Measurements from ENCODE around the gene CCDC192. TPM values are rescaled to one million over a fixed set of nuclear protein-coding genes. Genes with fewer than 3 reads are reported as not detected.
"Not testable (repeated sequence)": the region's sequence is repeated elsewhere in the genome, so short reads cannot be mapped to it uniquely, and the experiment has no call there.

CCDC192 gene
- total RNA-seq, 1 donor from 2014 or later = not detected

- ChIA-PET POLR2A (no interaction called here), CTCF (no interaction called here)
- no peak overlapping the region for H3K4me3 Mint-ChIP-seq
- H3K9me3 Mint-ChIP-seq = no peaks in the 10 kb centered on the region
- DNase-seq (no peak), ATAC-seq (ENCODE audit: low read depth) (no peak)
- TF ChIP-seq CTCF (IDR thresholded peaks at IDR 0.05) = no peak
- intact Hi-C loops (cut with micrococcal nuclease) = no loop called here
- H3K4me1 Mint-ChIP-seq = no peaks in the 10 kb centered on the region
- H3K27me3 Mint-ChIP-seq = peaks cover 4% of the 10 kb centered on the region
- no peak overlapping the region for H3K27ac Mint-ChIP-seq
- H3K36me3 Mint-ChIP-seq (ENCODE audit: low read depth) = no peaks in the 10 kb centered on the region
Measured at GRCh38 chr5:127741412-127741811, 38.2 kb downstream of the CCDC192 start.

- Mint-ChIP-seq H3K36me3 (ENCODE audit: low read depth) (no peaks in the 10 kb centered on the region), H3K27me3 (peaks cover 4% of the 10 kb centered on the region), H3K27ac (no peak overlapping the region), H3K4me1 (no peaks in the 10 kb centered on the region), H3K9me3 (no peaks in the 10 kb centered on the region), H3K4me3 (no peak overlapping the region)
- CTCF ChIA-PET = no interaction called here
- DNase-seq (no peak), ATAC-seq (ENCODE audit: low read depth) (no peak)
- POLR2A ChIA-PET = no interaction called here
- TF ChIP-seq CTCF (IDR thresholded peaks at IDR 0.05) = no peak
- intact Hi-C loops (cut with micrococcal nuclease) = no loop called here
Measured at GRCh38 chr5:127744241-127744640, 41.0 kb downstream of the CCDC192 start.

- ChIA-PET CTCF (no interaction called here), POLR2A (no interaction called here)
- no peak for TF ChIP-seq CTCF (IDR thresholded peaks at IDR 0.05)
- Mint-ChIP-seq H3K4me1 (no peaks in the 10 kb centered on the region), H3K9me3 (no peaks in the 10 kb centered on the region), H3K27me3 (peaks cover 4% of the 10 kb centered on the region), H3K4me3 (no peak overlapping the region), H3K27ac (no peak overlapping the region), H3K36me3 (ENCODE audit: low read depth) (no peaks in the 10 kb centered on the region)
- no peak for DNase-seq
- intact Hi-C loops (cut with micrococcal nuclease) = loop anchor here (1.0 kb wide), 1 partner anchor 455 kb away; no protein-coding TSS in a partner anchor
- no peak for ATAC-seq (ENCODE audit: low read depth)
Measured at GRCh38 chr5:127746756-127747155, 43.6 kb downstream of the CCDC192 start.

GRCh38 chr5:127752503-127753265, 49.5 kb downstream of the CCDC192 start:
- H3K36me3 Mint-ChIP-seq (ENCODE audit: low read depth); H3K4me1 Mint-ChIP-seq; DNase-seq; H3K4me3 Mint-ChIP-seq; H3K27ac Mint-ChIP-seq; H3K27me3 Mint-ChIP-seq; ATAC-seq (ENCODE audit: low read depth); POLR2A ChIA-PET; H3K9me3 Mint-ChIP-seq; intact Hi-C loops (cut with micrococcal nuclease); CTCF ChIA-PET: not testable (repeated sequence)

- Mint-ChIP-seq H3K4me1 (no peaks in the 10 kb centered on the region), H3K27ac (no peak overlapping the region), H3K36me3 (ENCODE audit: low read depth) (no peaks in the 10 kb centered on the region), H3K9me3 (no peaks in the 10 kb centered on the region), H3K4me3 (no peak overlapping the region), H3K27me3 (no peaks in the 10 kb centered on the region)
- ChIA-PET CTCF (no interaction called here), POLR2A (no interaction called here)
- intact Hi-C loops (cut with micrococcal nuclease) = no loop called here
- ATAC-seq (ENCODE audit: low read depth) = no peak
- no peak for DNase-seq
- TF ChIP-seq CTCF (IDR thresholded peaks at IDR 0.05) = no peak
Measured at GRCh38 chr5:127754259-127754658, 51.1 kb downstream of the CCDC192 start.

GRCh38 chr5:127754706-127755105, 51.5 kb downstream of the CCDC192 start:
- Mint-ChIP-seq H3K27ac (no peak overlapping the region), H3K4me3 (no peak overlapping the region), H3K4me1 (no peaks in the 10 kb centered on the region), H3K36me3 (ENCODE audit: low read depth) (no peaks in the 10 kb centered on the region), H3K27me3 (no peaks in the 10 kb centered on the region), H3K9me3 (no peaks in the 10 kb centered on the region)
- ChIA-PET CTCF (no interaction called here), POLR2A (no interaction called here)
- no peak for TF ChIP-seq CTCF (IDR thresholded peaks at IDR 0.05)
- ATAC-seq (ENCODE audit: low read depth) (no peak), DNase-seq (no peak)
- intact Hi-C loops (cut with micrococcal nuclease) = no loop called here
